ENCODE measurements around the gene GNB3.

- TF ChIP-seq CTCF (IDR thresholded peaks at IDR 0.05): no peak
- TF ChIP-seq POLR2AphosphoS5 (IDR thresholded peaks at IDR 0.05; ENCODE audit: low read depth, low read length): no peak
- no peak for TF ChIP-seq TCF7L2 (IDR thresholded peaks at IDR 0.05; ENCODE audit: low read depth, low read length)
Observed at GRCh38 chr12:6839482-6840201, 1.1 kb upstream of the GNB3 start.
